Vagina (tissue), 2 donors: ENCODE results near the gene SNRNP200.

Experiments
- POLR2A ChIP-seq, 2 donors: fragments of 450-650 bp; IDR thresholded peaks; one replicate each; pipeline ENCODE4 v1.6.1; 2017; ENCODE audit warnings: antibody characterized with exemption in 2 of 2, mild to moderate bottlenecking in 2 of 2, moderate library complexity in 2 of 2
- POLR2AphosphoS5 ChIP-seq, 2 donors: sonication (generic); formaldehyde crosslinking; IDR thresholded peaks; one replicate each; pipeline ENCODE4 v1.9.0; 2017; ENCODE audit warnings: antibody characterized with exemption in 2 of 2, mild to moderate bottlenecking in 2 of 2, low read depth in 1 of 2; ENCODE audit not compliant: insufficient read depth in 1 of 2
- TF ChIP-seq, protein P1 (sequence below), 3 experiments: fragments of 450-650 bp in 2 of 3; fragments of 200-600 bp in 1 of 3; sonication (generic) in 1 of 3; IDR thresholded peaks; one replicate each; pipeline ENCODE4 v1.5.1; 2017 to 2019; ENCODE audit warnings: antibody characterized with exemption in 3 of 3, mild to moderate bottlenecking in 2 of 3, moderate library complexity in 2 of 3

DNA sequence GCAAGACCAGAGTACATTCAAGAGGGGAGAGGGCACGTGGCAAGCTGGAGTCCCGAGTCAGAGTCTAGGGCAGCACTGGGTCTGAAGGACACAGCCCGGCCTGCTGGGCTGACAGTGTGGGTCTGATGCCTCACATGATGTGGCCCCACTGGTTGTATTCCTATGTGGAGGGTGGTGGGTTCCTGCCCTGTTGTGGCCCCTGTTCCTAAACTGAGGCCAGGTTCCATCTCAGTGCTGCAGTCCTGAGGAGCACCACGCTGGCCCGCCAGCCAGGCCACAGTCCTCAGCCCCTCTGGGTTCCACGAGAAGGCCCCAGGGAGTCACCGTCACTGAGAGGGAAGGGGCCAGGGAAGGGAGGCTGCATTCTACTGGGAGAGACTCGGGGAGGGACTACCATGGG lies 52.8 kb downstream of the SNRNP200 start:
- TF ChIP-seq, protein P1, sequence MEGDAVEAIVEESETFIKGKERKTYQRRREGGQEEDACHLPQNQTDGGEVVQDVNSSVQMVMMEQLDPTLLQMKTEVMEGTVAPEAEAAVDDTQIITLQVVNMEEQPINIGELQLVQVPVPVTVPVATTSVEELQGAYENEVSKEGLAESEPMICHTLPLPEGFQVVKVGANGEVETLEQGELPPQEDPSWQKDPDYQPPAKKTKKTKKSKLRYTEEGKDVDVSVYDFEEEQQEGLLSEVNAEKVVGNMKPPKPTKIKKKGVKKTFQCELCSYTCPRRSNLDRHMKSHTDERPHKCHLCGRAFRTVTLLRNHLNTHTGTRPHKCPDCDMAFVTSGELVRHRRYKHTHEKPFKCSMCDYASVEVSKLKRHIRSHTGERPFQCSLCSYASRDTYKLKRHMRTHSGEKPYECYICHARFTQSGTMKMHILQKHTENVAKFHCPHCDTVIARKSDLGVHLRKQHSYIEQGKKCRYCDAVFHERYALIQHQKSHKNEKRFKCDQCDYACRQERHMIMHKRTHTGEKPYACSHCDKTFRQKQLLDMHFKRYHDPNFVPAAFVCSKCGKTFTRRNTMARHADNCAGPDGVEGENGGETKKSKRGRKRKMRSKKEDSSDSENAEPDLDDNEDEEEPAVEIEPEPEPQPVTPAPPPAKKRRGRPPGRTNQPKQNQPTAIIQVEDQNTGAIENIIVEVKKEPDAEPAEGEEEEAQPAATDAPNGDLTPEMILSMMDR (IDR thresholded peaks at IDR 0.05): no peak
- TF ChIP-seq POLR2AphosphoS5 (IDR thresholded peaks at IDR 0.05; ENCODE audit: insufficient read depth in 1 of 2, low read depth in 1 of 2): no peak
- no peak for TF ChIP-seq POLR2A (IDR thresholded peaks at IDR 0.05)
